GM23248 (cell line): Measurements from ENCODE around the gene SHFL. TPM values are rescaled to one million over a fixed set of nuclear protein-coding genes. Genes with fewer than 3 reads are reported as not detected.

Source experiments
- DNase-seq: peaks from one replicate; pipeline ENCODE4 v3.0.0-alpha.2; 2015
- H2AFZ ChIP-seq: fragments of 200-600 bp; sonication (generic); 2 replicates; pipeline ENCODE4 v1.6.1; 2016; ENCODE audit warnings: antibody characterized with exemption
- H3F3A ChIP-seq: fragments of 200-600 bp; sonication (generic); 2 replicates; pipeline ENCODE4 v1.6.1; 2016; ENCODE audit warnings: mild to moderate bottlenecking, antibody characterized with exemption, mixed run types; ENCODE audit not compliant: insufficient read depth
- H3K27ac ChIP-seq: fragments of 200-600 bp; sonication (generic); 2 replicates; pipeline ENCODE4 v1.5.1; 2016; ENCODE audit warnings: mild to moderate bottlenecking
- H3K27me3 ChIP-seq: fragments of 200-600 bp; sonication (generic); replicated peaks from 2 replicates; pipeline ENCODE4 v1.6.1; 2016; ENCODE audit warnings: mild to moderate bottlenecking; ENCODE audit not compliant: insufficient read depth
- H3K36me3 ChIP-seq: fragments of 200-600 bp; sonication (generic); 2 replicates; pipeline ENCODE4 v1.6.1; 2016; ENCODE audit warnings: low read depth, mild to moderate bottlenecking
- H3K4me1 ChIP-seq: fragments of 200-600 bp; sonication (generic); 2 replicates; pipeline ENCODE4 v1.6.1; 2016; ENCODE audit warnings: mild to moderate bottlenecking; ENCODE audit not compliant: insufficient read depth
- H3K4me2 ChIP-seq: fragments of 200-600 bp; sonication (generic); one replicate; pipeline ENCODE4 v1.6.1; 2016; ENCODE audit warnings: mild to moderate bottlenecking; ENCODE audit not compliant: unreplicated experiment
- H3K4me3 ChIP-seq: fragments of 200-600 bp; sonication (generic); 2 replicates; pipeline ENCODE4 v1.5.1; 2016; ENCODE audit warnings: mild to moderate bottlenecking
- H3K79me2 ChIP-seq: fragments of 200-600 bp; sonication (generic); 2 replicates; pipeline ENCODE4 v1.6.1; 2016; ENCODE audit warnings: mild to moderate bottlenecking; ENCODE audit not compliant: insufficient read depth
- H3K9ac ChIP-seq: fragments of 200-600 bp; sonication (generic); 2 replicates; pipeline ENCODE4 v1.6.1; 2016; ENCODE audit warnings: mild to moderate bottlenecking
- H3K9me2 ChIP-seq: fragments of 200-600 bp; sonication (generic); 2 replicates; pipeline ENCODE4 v1.6.1; 2016; ENCODE audit warnings: mixed run types, mild to moderate bottlenecking, moderate library complexity; ENCODE audit not compliant: insufficient read depth
- H3K9me3 ChIP-seq: fragments of 200-600 bp; sonication (generic); one replicate; pipeline ENCODE4 v1.6.1; 2017; ENCODE audit warnings: low read depth
- H4K20me1 ChIP-seq: fragments of 200-600 bp; sonication (generic); 2 replicates; pipeline ENCODE4 v1.6.0; 2016; ENCODE audit not compliant: insufficient read depth
- EZH2 ChIP-seq: fragments of 200-600 bp; sonication (generic); IDR thresholded peaks from 2 replicates; pipeline ENCODE4 v1.6.1; 2018; ENCODE audit warnings: antibody characterized with exemption, mild to moderate bottlenecking; ENCODE audit not compliant: insufficient read depth, poor library complexity, severe bottlenecking
- EZH2phosphoT487 ChIP-seq: fragments of 200-600 bp; sonication (generic); IDR thresholded peaks from 2 replicates; pipeline ENCODE4 v1.6.1; 2018; ENCODE audit warnings: antibody characterized with exemption, moderate library complexity, mild to moderate bottlenecking, low read depth; ENCODE audit not compliant: insufficient read depth
- WGBS, 2 experiments: methylation state at CpG; one replicate each; pipeline ENCODE4 v1.1.6; 2015 to 2017; ENCODE audit warnings: low lambda C conversion rate in 2 of 2, low coverage in 1 of 2; ENCODE audit errors: missing lambda C conversion rate in 2 of 2; 5-methylcytosine and 5-hydroxymethylcytosine counted together
- in situ Hi-C: fragments of 300-500 bp; cut with MboI; formaldehyde crosslinking; loops from 2 replicates; pipeline ENCODE4 v1.15.0; 2020
- polyA plus RNA-seq: library from polyadenylated mRNA; unstranded; fragments of >200 nt; fragmentation: Nextera tagmentation; extraction: Ambion mirVana; gene quantifications from 2 replicates; pipeline ENCODE4 v1.2.1, GENCODE V29; 2016
- total RNA-seq: library from RNA; depleted of rRNA; stranded (reverse); fragments of >200 nt; shearing (Covaris generic); gene quantifications from 2 replicates; pipeline ENCODE4 v1.2.3, GENCODE V29; 2014

The SHFL gene
- total and polyA plus RNA-seq, 2 experiments from 2014 or later: 29.8 to 33.0 TPM

GRCh38 chr19:10087296-10088061 lies 1.4 kb downstream of the SHFL start:
- no peaks in the 10 kb centered on the region for H3F3A ChIP-seq
- H3K4me3 ChIP-seq: peak overlapping the region; percentile 95
- no peaks in the 10 kb centered on the region for H3K4me1 ChIP-seq
- H3K27me3 ChIP-seq: no peaks in the 10 kb centered on the region
- H3K4me2 ChIP-seq: peak overlapping the region; percentile 96
- no peak overlapping the region for H2AFZ ChIP-seq
- H3K27ac ChIP-seq: no peak overlapping the region
- no peaks in the 10 kb centered on the region for H3K36me3 ChIP-seq
- H3K79me2 ChIP-seq: no peaks in the 10 kb centered on the region
- no peak overlapping the region for H3K9ac ChIP-seq
- DNase-seq: no peak
- 88 to 89% methylated on average over 18 of the region's 18 CpGs for WGBS, 2 experiments
- no peaks in the 10 kb centered on the region for H3K9me2 ChIP-seq
- no peak for TF ChIP-seq EZH2phosphoT487
- no peak for TF ChIP-seq EZH2
- no peaks in the 10 kb centered on the region for H4K20me1 ChIP-seq
- in situ Hi-C loops: no loop called here
- no peaks in the 10 kb centered on the region for H3K9me3 ChIP-seq

- TF ChIP-seq EZH2phosphoT487: no peak
- no peak for TF ChIP-seq EZH2
- Histone ChIP-seq H3K9me3 (no peaks in the 10 kb centered on the region), H3K27ac (no peak overlapping the region), H3K79me2 (no peaks in the 10 kb centered on the region), H2AFZ (no peak overlapping the region), H3K4me2 (no peak overlapping the region), H3K9me2 (no peaks in the 10 kb centered on the region), H3K4me3 (no peak overlapping the region), H3K9ac (no peak overlapping the region), H3F3A (no peaks in the 10 kb centered on the region), H4K20me1 (no peaks in the 10 kb centered on the region), H3K27me3 (no peaks in the 10 kb centered on the region), H3K36me3 (no peaks in the 10 kb centered on the region; the same call in 1 of the 2 replicates), H3K4me1 (no peaks in the 10 kb centered on the region)
- 84 to 93% methylated on average over 6 of the region's 6 CpGs for WGBS, 2 experiments
- no peak for DNase-seq
- in situ Hi-C loops: no loop called here
Measured at GRCh38 chr19:10088949-10089554, 2.9 kb downstream of the SHFL start.

GRCh38 chr19:10089801-10090375 lies 3.8 kb downstream of the SHFL start:
- no peak overlapping the region for H3K4me2 ChIP-seq
- no peak for DNase-seq
- no peaks in the 10 kb centered on the region for H3K27me3 ChIP-seq
- TF ChIP-seq EZH2phosphoT487 (no peak), EZH2 (no peak)
- no peak overlapping the region for H3K9ac ChIP-seq
- H3K36me3 ChIP-seq: no peaks in the 10 kb centered on the region; the same call in 1 of the 2 replicates
- no peaks in the 10 kb centered on the region for H3K79me2 ChIP-seq
- no peaks in the 10 kb centered on the region for H3K9me3 ChIP-seq
- no peaks in the 10 kb centered on the region for H3K4me1 ChIP-seq
- in situ Hi-C loops: no loop called here
- H3K4me3 ChIP-seq: no peak overlapping the region
- H2AFZ ChIP-seq: no peak overlapping the region
- H3K27ac ChIP-seq: no peak overlapping the region
- H3K9me2 ChIP-seq: no peaks in the 10 kb centered on the region
- H3F3A ChIP-seq: peaks cover under 1% of the 10 kb centered on the region; the same call in 1 of the 2 replicates
- H4K20me1 ChIP-seq: no peaks in the 10 kb centered on the region
- 70 to 77% methylated on average over 15 of the region's 15 CpGs for WGBS, 2 experiments

GRCh38 chr19:10091370-10091687 lies 5.2 kb downstream of the SHFL start:
- Histone ChIP-seq H3K4me3 (no peak overlapping the region), H3K9me2 (no peaks in the 10 kb centered on the region), H3K27ac (no peak overlapping the region), H2AFZ (no peak overlapping the region), H3K27me3 (no peaks in the 10 kb centered on the region), H4K20me1 (no peaks in the 10 kb centered on the region), H3K36me3 (no peaks in the 10 kb centered on the region; the same call in 1 of the 2 replicates), H3K4me1 (no peaks in the 10 kb centered on the region), H3K9ac (no peak overlapping the region), H3F3A (peaks cover 10% of the 10 kb centered on the region), H3K4me2 (no peak overlapping the region), H3K79me2 (no peaks in the 10 kb centered on the region), H3K9me3 (no peaks in the 10 kb centered on the region)
- in situ Hi-C loops: no loop called here
- no peak for TF ChIP-seq EZH2
- no peak for TF ChIP-seq EZH2phosphoT487
- 92 to 99% methylated on average over 10 to 17 of the region's 17 CpGs for WGBS, 2 experiments
- DNase-seq: no peak
